ENCODE measurements around the gene STK24. TPM values are rescaled to one million over a fixed set of nuclear protein-coding genes. Genes with fewer than 3 reads are reported as not detected.
A peak's percentile ranks its signal among the peaks of the same experiment; 100 is the strongest.

STK24 gene
- polyA plus RNA-seq, 3 donors = 14.2 to 59.8 (median 28.9) TPM

- Mint-ChIP-seq H3K4me1 (no peaks in the 10 kb centered on the region), H3K27ac (peak overlapping the region in 3 of 7 donors; percentile 28 to 52 (median 46)), H3K36me3 (peaks cover 73 to 85% of the 10 kb centered on the region in 2 donors), H3K4me3 (no peak overlapping the region), H3K9me3 (no peaks in the 10 kb centered on the region), H3K27me3 (ENCODE audit: low read depth in 3 of 3) (no peaks in the 10 kb centered on the region)
- Histone ChIP-seq H3K27me3 (ENCODE audit: control insufficient read depth in 2 of 2, insufficient read depth in 2 of 2, low read length in 2 of 2) (no peaks in the 10 kb centered on the region), H3K27ac (ENCODE audit: low read depth in 1 of 2, low read length in 2 of 2) (no peak overlapping the region), H2AFZ (ENCODE audit: insufficient read depth, low read depth, low read length, poor library complexity, severe bottlenecking) (no peak overlapping the region), H3K9ac (ENCODE audit: insufficient read depth, low read length, poor library complexity, severe bottlenecking) (no peak overlapping the region), H3K4me3 (replicated peaks in 1 of 3; ENCODE audit: low read depth in 2 of 3, low read length in 3 of 3) (no peak overlapping the region), H4K20me1 (ENCODE audit: insufficient read depth, low read length) (peaks cover 91% of the 10 kb centered on the region), H3K4me1 (ENCODE audit: control insufficient read depth in 1 of 2, insufficient read depth in 2 of 2, low read length in 2 of 2) (no peaks in the 10 kb centered on the region), H3K79me2 (ENCODE audit: insufficient read depth, low read length) (no peaks in the 10 kb centered on the region), H3K9me3 (replicated peaks in 1 of 2; ENCODE audit: control insufficient read depth in 1 of 2, insufficient read depth in 1 of 2, low read length in 2 of 2) (no peaks in the 10 kb centered on the region), H3K36me3 (replicated peaks in 1 of 2; ENCODE audit: control insufficient read depth in 1 of 2, insufficient read depth in 2 of 2, low read length in 2 of 2) (peaks cover 74 to 98% of the 10 kb centered on the region in 2 donors), H3K4me2 (replicated peaks; ENCODE audit: extremely low read depth, low read length, poor library complexity, severe bottlenecking) (no peak overlapping the region)
- intact Hi-C loops (cut with micrococcal nuclease) = no loop called here
- TF ChIP-seq CTCF (IDR thresholded peaks at IDR 0.05) = peak; percentile 76
- 96% methylated on average over 7 of the region's 11 CpGs for WGBS (ENCODE audit: insufficient coverage)
- peak in 2 of 3 donors; percentile 19 to 40 for DNase-seq
These were observed 110.2 kb downstream of the STK24 start for GRCh38 chr13:98466634-98467236.

GRCh38 chr13:98462946-98463345 is 114.0 kb downstream of the STK24 start:
- H3K36me3 Mint-ChIP-seq = peaks cover 82 to 96% of the 10 kb centered on the region in 2 donors
- Histone ChIP-seq H3K4me3 (replicated peaks in 1 of 3; ENCODE audit: low read depth in 2 of 3, low read length in 3 of 3) (no peak overlapping the region), H3K4me2 (replicated peaks; ENCODE audit: extremely low read depth, low read length, poor library complexity, severe bottlenecking) (no peak overlapping the region), H4K20me1 (ENCODE audit: insufficient read depth, low read length) (peaks cover 84% of the 10 kb centered on the region), H3K9ac (ENCODE audit: insufficient read depth, low read length, poor library complexity, severe bottlenecking) (no peak overlapping the region), H3K4me1 (ENCODE audit: control insufficient read depth in 1 of 2, insufficient read depth in 2 of 2, low read length in 2 of 2) (no peaks in the 10 kb centered on the region), H3K9me3 (replicated peaks in 1 of 2; ENCODE audit: control insufficient read depth in 1 of 2, insufficient read depth in 1 of 2, low read length in 2 of 2) (no peaks in the 10 kb centered on the region), H3K36me3 (replicated peaks in 1 of 2; ENCODE audit: control insufficient read depth in 1 of 2, insufficient read depth in 2 of 2, low read length in 2 of 2) (peaks cover 85 to 98% of the 10 kb centered on the region in 2 donors), H3K27ac (ENCODE audit: low read depth in 1 of 2, low read length in 2 of 2) (peak overlapping the region in 1 of 2 donors; percentile 45), H2AFZ (ENCODE audit: insufficient read depth, low read depth, low read length, poor library complexity, severe bottlenecking) (no peak overlapping the region), H3K27me3 (ENCODE audit: control insufficient read depth in 2 of 2, insufficient read depth in 2 of 2, low read length in 2 of 2) (no peaks in the 10 kb centered on the region), H3K79me2 (ENCODE audit: insufficient read depth, low read length) (no peaks in the 10 kb centered on the region)
- peak overlapping the region in 3 of 7 donors; percentile 42 to 89 (median 70) for H3K27ac Mint-ChIP-seq
- no peak for DNase-seq
- intact Hi-C loops (cut with micrococcal nuclease) = no loop called here
- TF ChIP-seq CTCF (IDR thresholded peaks at IDR 0.05) = no peak
- no peaks in the 10 kb centered on the region for H3K9me3 Mint-ChIP-seq
- no peak overlapping the region for H3K4me3 Mint-ChIP-seq
- no peaks in the 10 kb centered on the region for H3K27me3 Mint-ChIP-seq (ENCODE audit: low read depth in 3 of 3)
- 95% methylated on average over 8 of the region's 8 CpGs for WGBS (ENCODE audit: insufficient coverage)
- no peaks in the 10 kb centered on the region for H3K4me1 Mint-ChIP-seq
